Adrenal gland (tissue), 5 donors: ENCODE results near the gene SERTAD3.

Experiments
- POLR2A ChIP-seq, 2 donors: fragments of 450-650 bp; IDR thresholded peaks; one replicate each; pipeline ENCODE4 v1.6.1; 2017; ENCODE audit warnings: antibody characterized with exemption in 2 of 2, mild to moderate bottlenecking in 2 of 2, moderate library complexity in 1 of 2
- TF ChIP-seq, protein P1 (sequence below), 6 experiments: fragments of 450-650 bp in 4 of 6; fragments of 200-600 bp in 2 of 6; sonication (generic) in 1 of 6; IDR thresholded peaks; 1 replicate in 5 of 6; 2 replicates in 1 of 6; pipeline versions ENCODE4 v1.5.1 to v1.8.0; 2016 to 2021; ENCODE audit warnings: antibody characterized with exemption in 6 of 6, mild to moderate bottlenecking in 2 of 6, moderate library complexity in 1 of 6
- donor health status: DM: no; HTN: no; CAD: no.

DNA sequence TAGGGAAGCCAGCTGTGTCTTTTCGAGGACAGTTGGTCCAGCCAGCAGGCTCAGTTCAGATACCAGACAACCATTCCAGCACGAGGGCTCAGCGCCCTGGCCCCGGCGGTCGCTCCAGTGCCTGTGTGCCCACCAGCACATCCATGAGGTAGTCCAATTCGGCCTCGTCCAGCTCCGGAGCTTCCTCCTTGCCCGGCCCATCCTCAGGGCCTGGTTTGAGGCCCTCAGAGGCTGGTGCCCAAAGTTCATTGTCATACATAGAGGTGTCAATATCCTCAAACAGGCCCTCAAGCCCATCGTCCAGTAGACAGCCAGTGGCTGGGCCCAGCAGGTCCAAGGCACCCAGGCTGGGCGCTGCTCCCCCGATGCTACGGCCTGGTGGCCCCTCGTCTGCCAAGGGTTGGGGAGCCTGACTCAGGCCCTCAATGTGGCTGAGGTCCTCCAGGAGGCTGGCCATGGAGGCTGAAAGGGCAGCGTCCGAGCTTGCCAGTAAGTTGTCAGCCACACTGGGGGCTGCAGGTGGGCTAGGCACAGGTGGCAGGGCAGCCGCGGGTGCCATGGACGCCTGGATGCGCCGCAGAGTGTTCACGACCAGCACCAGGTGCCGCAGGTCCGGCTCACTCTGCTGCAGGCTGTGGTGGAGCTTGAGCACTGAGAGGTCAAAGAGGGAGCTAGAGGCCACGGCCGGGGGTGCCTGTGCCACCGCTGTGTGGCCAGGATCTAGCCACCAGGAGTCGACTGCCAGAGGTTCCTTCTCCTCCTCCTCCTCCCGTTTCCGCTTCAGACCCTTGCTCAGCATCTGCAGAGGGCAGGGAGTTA lies 21.2 kb downstream of the SERTAD3 start:
- no peak for TF ChIP-seq POLR2A (IDR thresholded peaks at IDR 0.05)
- TF ChIP-seq, protein P1, sequence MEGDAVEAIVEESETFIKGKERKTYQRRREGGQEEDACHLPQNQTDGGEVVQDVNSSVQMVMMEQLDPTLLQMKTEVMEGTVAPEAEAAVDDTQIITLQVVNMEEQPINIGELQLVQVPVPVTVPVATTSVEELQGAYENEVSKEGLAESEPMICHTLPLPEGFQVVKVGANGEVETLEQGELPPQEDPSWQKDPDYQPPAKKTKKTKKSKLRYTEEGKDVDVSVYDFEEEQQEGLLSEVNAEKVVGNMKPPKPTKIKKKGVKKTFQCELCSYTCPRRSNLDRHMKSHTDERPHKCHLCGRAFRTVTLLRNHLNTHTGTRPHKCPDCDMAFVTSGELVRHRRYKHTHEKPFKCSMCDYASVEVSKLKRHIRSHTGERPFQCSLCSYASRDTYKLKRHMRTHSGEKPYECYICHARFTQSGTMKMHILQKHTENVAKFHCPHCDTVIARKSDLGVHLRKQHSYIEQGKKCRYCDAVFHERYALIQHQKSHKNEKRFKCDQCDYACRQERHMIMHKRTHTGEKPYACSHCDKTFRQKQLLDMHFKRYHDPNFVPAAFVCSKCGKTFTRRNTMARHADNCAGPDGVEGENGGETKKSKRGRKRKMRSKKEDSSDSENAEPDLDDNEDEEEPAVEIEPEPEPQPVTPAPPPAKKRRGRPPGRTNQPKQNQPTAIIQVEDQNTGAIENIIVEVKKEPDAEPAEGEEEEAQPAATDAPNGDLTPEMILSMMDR (IDR thresholded peaks at IDR 0.05), result no peak
